Pancreas (tissue), 10 donors: ENCODE measurements around the gene AGBL4. TPM values are rescaled to one million over a fixed set of nuclear protein-coding genes. Genes with fewer than 3 reads are reported as not detected.

Experiments used
- ATAC-seq, 4 donors: fragments of 200-7000 bp; cut with Tn5 transposase; one replicate each; pipeline versions ENCODE4 v1.8.0 to v1.9.1; 2020; ENCODE audit warnings: mild to moderate bottlenecking in 4 of 4, moderate library complexity in 4 of 4
- DNase-seq, 6 donors: peaks; one replicate each; pipeline ENCODE4 v3.0.0-alpha.2; 2020
- FAIRE-seq: peaks from 2 replicates; lab custom pipeline; 2012; peaks lifted over from hg19 to GRCh38; lab: Jason Lieb, UNC
- H3K27ac ChIP-seq, 4 donors: fragments of 200-600 bp; sonication (generic); 1 replicate in 3 of 4; 2 replicates in 1 of 4; pipeline versions ENCODE4 v1.5.0 to v1.8.0; 2020
- H3K27me3 ChIP-seq, 4 donors: fragments of 200-600 bp; one replicate each; pipeline ENCODE4 v1.8.0; 2021
- H3K36me3 ChIP-seq, 3 donors: fragments of 200-600 bp; sonication (generic) in 1 of 3; one replicate each; pipeline versions ENCODE4 v1.5.0 to v1.8.0; 2020 to 2021
- H3K4me1 ChIP-seq, 3 donors: fragments of 200-600 bp; one replicate each; pipeline ENCODE4 v1.8.0; 2021
- H3K4me3 ChIP-seq, 4 donors: fragments of 200-600 bp; sonication (generic) in 2 of 4; one replicate each; pipeline versions ENCODE4 v1.5.0 to v1.8.0; 2020 to 2021
- H3K9me3 ChIP-seq, 4 donors: fragments of 200-600 bp; one replicate each; pipeline ENCODE4 v1.8.0; 2021
- WGBS, 2 donors: extraction: QIAGEN DNeasy Blood & Tissue Kit; methylation state at CpG; one replicate each; pipeline ENCODE4 v1.1.7; 2013; 5-methylcytosine and 5-hydroxymethylcytosine counted together
- intact Hi-C, 3 donors: fragments of 100-400 bp; cut with DNase I; formaldehyde crosslinking; loops; one replicate each; pipeline versions ENCODE4 v1.11.1 to v1.14.2; 2022
- polyA plus RNA-seq, 2 donors: library from polyadenylated mRNA; stranded (reverse); fragments of 200-250 nt; gene quantifications; one replicate each; pipeline ENCODE4 v1.2.3, GENCODE V29; 2013
- total RNA-seq, 6 donors: library from RNA; stranded (reverse); fragmentation: NEBNext Ultra II Directional in 4 of 6; extraction: Animal tissue kit (Norgen Biotek cat#: 25700) in 4 of 6; gene quantifications; one replicate each; pipeline versions ENCODE4 v1.2.1 to v1.2.4, GENCODE V29; 2021 to 2023
- TF ChIP-seq, protein P1 (sequence below), 4 donors: fragments of 200-600 bp; sonication (generic) in 3 of 4; IDR thresholded peaks; one replicate each; pipeline versions ENCODE4 v1.5.0 to v1.8.0; 2021; ENCODE audit warnings: antibody characterized with exemption in 4 of 4
- donor health status: healthy with polysubstance abuse.
- donor health status: DM: no; HTN: no; CAD: no; lungs with moderate emphysema.
- donor health status: DM: no; HTN: no; CAD: no.
- donor health status: control.
- donor health status: control.
- donor health status: Bipolar disorder and iron deficiency.
- donor health status: DM: yes; HTN: yes; CAD: no.
- donor health status: DM: no; HTN: no; CAD: no.
- donor health status: DM: no; HTN: no; CAD: no.
- donor health status: DM: yes; HTN: yes; CAD: no.

The AGBL4 gene
- total and polyA plus RNA-seq, 8 donors: 0.15 to 1.2 (median 0.59) TPM

DNA sequence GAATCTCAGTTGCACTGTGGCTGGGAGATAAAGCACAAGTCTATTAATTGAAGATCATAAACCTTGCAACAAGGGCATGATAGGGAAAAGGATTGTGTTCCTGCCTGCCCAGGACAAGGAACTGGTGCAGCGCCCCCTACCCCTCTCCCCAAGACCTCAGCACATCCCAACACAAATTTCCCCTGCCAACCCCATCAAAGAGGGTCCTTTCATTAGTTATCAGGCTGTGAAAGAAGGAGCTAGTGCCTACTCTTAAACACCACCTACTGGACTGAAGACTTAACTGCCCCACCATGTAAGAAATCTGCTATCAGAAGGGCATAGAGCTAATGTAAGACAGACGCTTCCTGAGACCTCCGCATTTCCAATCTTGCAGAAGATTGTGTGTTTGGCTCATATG lies 372.6 kb downstream of the AGBL4 start:
- Histone ChIP-seq H3K27me3 (no peaks in the 10 kb centered on the region), H3K4me3 (no peak overlapping the region), H3K36me3 (no peaks in the 10 kb centered on the region), H3K27ac (no peak overlapping the region), H3K9me3 (no peaks in the 10 kb centered on the region), H3K4me1 (no peaks in the 10 kb centered on the region)
- DNase-seq (no peak), ATAC-seq (no peak), FAIRE-seq (no peak)
- 64 to 65% methylated on average over 3 of the region's 3 CpGs for WGBS, 2 donors
- intact Hi-C loops: no loop called here
- TF ChIP-seq, protein P1, sequence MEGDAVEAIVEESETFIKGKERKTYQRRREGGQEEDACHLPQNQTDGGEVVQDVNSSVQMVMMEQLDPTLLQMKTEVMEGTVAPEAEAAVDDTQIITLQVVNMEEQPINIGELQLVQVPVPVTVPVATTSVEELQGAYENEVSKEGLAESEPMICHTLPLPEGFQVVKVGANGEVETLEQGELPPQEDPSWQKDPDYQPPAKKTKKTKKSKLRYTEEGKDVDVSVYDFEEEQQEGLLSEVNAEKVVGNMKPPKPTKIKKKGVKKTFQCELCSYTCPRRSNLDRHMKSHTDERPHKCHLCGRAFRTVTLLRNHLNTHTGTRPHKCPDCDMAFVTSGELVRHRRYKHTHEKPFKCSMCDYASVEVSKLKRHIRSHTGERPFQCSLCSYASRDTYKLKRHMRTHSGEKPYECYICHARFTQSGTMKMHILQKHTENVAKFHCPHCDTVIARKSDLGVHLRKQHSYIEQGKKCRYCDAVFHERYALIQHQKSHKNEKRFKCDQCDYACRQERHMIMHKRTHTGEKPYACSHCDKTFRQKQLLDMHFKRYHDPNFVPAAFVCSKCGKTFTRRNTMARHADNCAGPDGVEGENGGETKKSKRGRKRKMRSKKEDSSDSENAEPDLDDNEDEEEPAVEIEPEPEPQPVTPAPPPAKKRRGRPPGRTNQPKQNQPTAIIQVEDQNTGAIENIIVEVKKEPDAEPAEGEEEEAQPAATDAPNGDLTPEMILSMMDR (IDR thresholded peaks at IDR 0.05): no peak

GRCh38 chr1:49630156-49630555 lies 393.6 kb downstream of the AGBL4 start:
- H3K4me3 ChIP-seq: no peak overlapping the region
- H3K27ac ChIP-seq: no peak overlapping the region
- no peak for ATAC-seq
- FAIRE-seq: no peak
- TF ChIP-seq, protein P1 (IDR thresholded peaks at IDR 0.05): no peak
- intact Hi-C loops: no loop called here
- DNase-seq: no peak
- no peaks in the 10 kb centered on the region for H3K4me1 ChIP-seq
- H3K9me3 ChIP-seq: no peaks in the 10 kb centered on the region
- WGBS, 2 donors: 59 to 72% methylated on average over 2 of the region's 2 CpGs
- H3K27me3 ChIP-seq: no peaks in the 10 kb centered on the region
- no peaks in the 10 kb centered on the region for H3K36me3 ChIP-seq

DNA sequence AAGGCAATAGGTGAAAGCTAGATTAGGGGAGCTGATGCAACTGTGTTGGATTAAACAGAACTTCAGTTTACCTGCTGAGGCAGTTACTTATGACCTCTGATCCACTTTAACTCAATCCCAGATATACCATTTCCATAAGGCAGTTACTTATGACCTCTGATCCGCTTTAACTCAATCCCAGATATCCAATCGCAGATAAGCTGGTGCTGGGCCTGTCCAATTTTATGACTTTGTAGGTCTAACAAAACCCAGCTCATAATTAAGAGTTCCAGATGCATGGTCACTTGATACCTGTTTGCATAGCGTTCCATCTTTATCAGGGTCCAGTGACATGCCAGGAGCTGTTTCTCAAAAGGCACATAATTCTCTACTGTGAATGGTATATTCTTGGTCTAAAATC lies 396.0 kb downstream of the AGBL4 start:
- TF ChIP-seq, protein P1 (IDR thresholded peaks at IDR 0.05): no peak
- no peaks in the 10 kb centered on the region for H3K9me3 ChIP-seq
- no peaks in the 10 kb centered on the region for H3K36me3 ChIP-seq
- no peak for DNase-seq
- ATAC-seq: no peak
- WGBS, 2 donors: 75 to 79% methylated on average over 3 of the region's 3 CpGs
- H3K4me3 ChIP-seq: no peak overlapping the region
- FAIRE-seq: no peak
- no peaks in the 10 kb centered on the region for H3K27me3 ChIP-seq
- H3K4me1 ChIP-seq: no peaks in the 10 kb centered on the region
- intact Hi-C loops: no loop called here
- H3K27ac ChIP-seq: no peak overlapping the region

DNA sequence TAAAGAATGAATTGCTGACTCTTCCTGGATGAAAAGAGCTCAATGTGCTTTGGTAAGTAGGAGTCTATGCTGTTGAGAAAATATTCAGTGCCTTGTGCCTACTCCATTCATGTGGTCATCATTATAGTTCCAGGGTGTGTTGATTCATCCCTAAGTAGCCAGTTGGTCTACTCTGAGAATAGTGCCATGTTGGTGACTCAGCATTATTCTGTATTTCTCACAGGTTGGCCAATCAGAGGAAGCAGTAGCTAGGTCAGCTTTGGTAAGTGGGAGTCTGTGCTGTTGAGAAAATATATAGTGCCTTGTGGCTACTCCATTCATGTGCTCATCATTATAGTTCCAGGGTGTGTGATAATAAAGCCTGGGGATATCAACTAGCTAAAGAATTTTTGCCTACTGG lies 397.3 kb downstream of the AGBL4 start:
- DNase-seq (no peak), ATAC-seq (no peak), FAIRE-seq (no peak)
- no peaks in the 10 kb centered on the region for H3K9me3 ChIP-seq
- TF ChIP-seq, protein P1 (IDR thresholded peaks at IDR 0.05): no peak
- H3K27ac ChIP-seq: no peak overlapping the region
- H3K4me3 ChIP-seq: no peak overlapping the region
- no peaks in the 10 kb centered on the region for H3K36me3 ChIP-seq
- H3K4me1 ChIP-seq: no peaks in the 10 kb centered on the region
- H3K27me3 ChIP-seq: no peaks in the 10 kb centered on the region
- intact Hi-C loops: no loop called here

DNA sequence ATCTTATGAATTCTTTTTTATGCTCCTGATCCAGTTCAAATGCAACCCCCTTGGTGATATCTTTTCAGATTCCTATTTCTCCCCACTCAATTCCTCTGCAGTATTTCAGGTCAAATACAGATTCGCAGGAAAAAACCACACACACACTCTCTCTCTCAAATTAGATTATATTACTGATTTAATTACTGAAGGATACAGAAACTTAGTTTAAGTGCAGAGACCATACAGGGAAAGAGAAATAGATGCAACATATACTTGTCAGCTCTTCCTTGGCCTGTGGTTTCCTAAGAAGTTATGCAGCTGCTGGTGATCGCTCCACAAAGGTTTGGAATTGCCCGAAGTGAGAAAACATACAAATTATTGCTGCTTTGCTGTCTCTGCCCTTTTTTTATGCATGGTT lies 400.9 kb downstream of the AGBL4 start:
- ATAC-seq: no peak
- intact Hi-C loops: no loop called here

More for the DNA sequence above, 400.9 kb downstream of the AGBL4 start:
- H3K9me3 ChIP-seq: no peaks in the 10 kb centered on the region
- H3K27me3 ChIP-seq: no peaks in the 10 kb centered on the region
- WGBS, 2 donors: 75 to 92% methylated on average over 3 of the region's 3 CpGs
- no peak for FAIRE-seq
- no peak overlapping the region for H3K27ac ChIP-seq
- DNase-seq: no peak
- TF ChIP-seq, protein P1 (IDR thresholded peaks at IDR 0.05): no peak
- no peaks in the 10 kb centered on the region for H3K4me1 ChIP-seq
- no peaks in the 10 kb centered on the region for H3K36me3 ChIP-seq
- no peak overlapping the region for H3K4me3 ChIP-seq
